MM.1S (cell line): ENCODE measurements around the gene AP1M1.

ENCODE experiments used
- DNase-seq: peaks from one replicate; pipeline ENCODE4 v3.0.0-alpha.2; 2015
- H2AFZ ChIP-seq: fragments of 300-600 bp; sonication (generic); 2 replicates; pipeline ENCODE4 v1.6.0; 2016; ENCODE audit warnings: antibody characterized with exemption, low read length
- H3F3A ChIP-seq: fragments of 300-600 bp; sonication (generic); 2 replicates; pipeline ENCODE4 v1.6.1; 2016; ENCODE audit warnings: mild to moderate bottlenecking, antibody characterized with exemption, low read length, moderate library complexity, mixed read lengths; ENCODE audit not compliant: insufficient read depth
- H3K27ac ChIP-seq: fragments of 300-600 bp; sonication (generic); 2 replicates; pipeline ENCODE4 v1.5.1; 2016; ENCODE audit warnings: mild to moderate bottlenecking, low read length
- H3K27me3 ChIP-seq: fragments of 300-600 bp; sonication (generic); replicated peaks from 2 replicates; pipeline ENCODE4 v1.6.0; 2016; ENCODE audit warnings: low read length; ENCODE audit not compliant: insufficient read depth
- H3K36me3 ChIP-seq: fragments of 300-600 bp; sonication (generic); replicated peaks from 2 replicates; pipeline ENCODE4 v1.6.1; 2016; ENCODE audit warnings: mild to moderate bottlenecking, low read length, mixed read lengths; ENCODE audit not compliant: insufficient read depth
- H3K4me1 ChIP-seq: fragments of 300-600 bp; sonication (generic); 2 replicates; pipeline ENCODE4 v1.6.1; 2016; ENCODE audit warnings: low read length, mixed read lengths
- H3K4me2 ChIP-seq: fragments of 300-600 bp; sonication (generic); 2 replicates; pipeline ENCODE4 v1.6.0; 2016; ENCODE audit warnings: low read depth, low read length
- H3K4me3 ChIP-seq: fragments of 300-600 bp; sonication (generic); 2 replicates; pipeline ENCODE4 v1.5.1; 2016; ENCODE audit warnings: low read length, mixed read lengths
- H3K79me2 ChIP-seq: fragments of 300-600 bp; sonication (generic); 2 replicates; pipeline ENCODE4 v1.6.1; 2016; ENCODE audit warnings: mixed run types, low read length, mixed read lengths
- H3K9ac ChIP-seq: fragments of 300-600 bp; sonication (generic); 2 replicates; pipeline ENCODE4 v1.6.1; 2016; ENCODE audit warnings: low read length, mixed read lengths
- H3K9me2 ChIP-seq: fragments of 300-600 bp; sonication (generic); replicated peaks from 2 replicates; pipeline ENCODE4 v1.6.1; 2016; ENCODE audit warnings: mild to moderate bottlenecking, low read length, mixed read lengths; ENCODE audit not compliant: insufficient read depth
- H3K9me3 ChIP-seq: fragments of 300-600 bp; sonication (generic); replicated peaks from 2 replicates; pipeline ENCODE4 v1.6.1; 2016; ENCODE audit warnings: mild to moderate bottlenecking, low read length, mixed read lengths; ENCODE audit not compliant: insufficient read depth
- H4K20me1 ChIP-seq: fragments of 300-600 bp; sonication (generic); 2 replicates; pipeline ENCODE4 v1.6.1; 2016; ENCODE audit warnings: mild to moderate bottlenecking, low read length, moderate library complexity, mixed read lengths; ENCODE audit not compliant: insufficient read depth
- CTCF ChIP-seq: fragments of 300-600 bp; sonication (generic); IDR thresholded peaks from 2 replicates; pipeline ENCODE4 v1.5.1; 2016; ENCODE audit warnings: antibody characterized with exemption, low read length, mixed read lengths
- EZH2 ChIP-seq: fragments of 300-600 bp; sonication (generic); optimal IDR thresholded peaks from 2 replicates; pipeline ENCODE3; 2017; ENCODE audit warnings: low read depth, mild to moderate bottlenecking, antibody characterized with exemption, low read length, mixed read lengths
- EZH2phosphoT487 ChIP-seq: fragments of 300-600 bp; sonication (generic); IDR thresholded peaks from 2 replicates; pipeline ENCODE4 v1.6.1; 2018; ENCODE audit warnings: antibody characterized with exemption, low read length

AP1M1 gene

GRCh38 chr19:16160943-16161560 is 36.7 kb upstream of the AP1M1 start:
- TF ChIP-seq EZH2 (no peak), EZH2phosphoT487 (no peak), CTCF (no peak)
- Histone ChIP-seq H2AFZ (no peak overlapping the region), H3F3A (peaks cover 56% of the 10 kb centered on the region), H3K9me2 (no peaks in the 10 kb centered on the region), H3K27me3 (no peaks in the 10 kb centered on the region), H4K20me1 (no peaks in the 10 kb centered on the region), H3K79me2 (peaks cover 10% of the 10 kb centered on the region), H3K4me2 (peak overlapping the region; percentile 5; the same call in 1 of the 2 replicates), H3K4me1 (peaks cover 23% of the 10 kb centered on the region), H3K36me3 (peaks cover 16% of the 10 kb centered on the region), H3K27ac (peak overlapping the region; percentile 52; the same call in 1 of the 2 replicates), H3K4me3 (no peak overlapping the region), H3K9ac (no peak overlapping the region), H3K9me3 (no peaks in the 10 kb centered on the region)
- no peak for DNase-seq

- H3K79me2 ChIP-seq, result peaks cover 3% of the 10 kb centered on the region; the same call in 1 of the 2 replicates
- H3K4me2 ChIP-seq, result no peak overlapping the region
- no peak for TF ChIP-seq EZH2phosphoT487
- TF ChIP-seq CTCF, result no peak
- no peak for TF ChIP-seq EZH2
- H3K9ac ChIP-seq, result no peak overlapping the region
- peaks cover 9% of the 10 kb centered on the region for H3K36me3 ChIP-seq
- no peak overlapping the region for H3K4me3 ChIP-seq
- H3K9me2 ChIP-seq, result no peaks in the 10 kb centered on the region
- no peak for DNase-seq
- peaks cover 48% of the 10 kb centered on the region for H3F3A ChIP-seq
- H3K4me1 ChIP-seq, result peaks cover 17% of the 10 kb centered on the region
- no peak overlapping the region for H2AFZ ChIP-seq
- H3K9me3 ChIP-seq, result no peaks in the 10 kb centered on the region
- peak overlapping the region; percentile 52; the same call in 1 of the 2 replicates for H3K27ac ChIP-seq
- no peaks in the 10 kb centered on the region for H3K27me3 ChIP-seq
- H4K20me1 ChIP-seq, result no peaks in the 10 kb centered on the region
These were observed 35.9 kb upstream of the AP1M1 start for GRCh38 chr19:16161840-16162239.

GRCh38 chr19:16164222-16164890 is 33.4 kb upstream of the AP1M1 start:
- no peak overlapping the region for H3K4me2 ChIP-seq
- no peaks in the 10 kb centered on the region for H4K20me1 ChIP-seq
- no peak overlapping the region for H2AFZ ChIP-seq
- no peak for DNase-seq
- H3K79me2 ChIP-seq, result no peaks in the 10 kb centered on the region
- H3K4me1 ChIP-seq, result peaks cover 25% of the 10 kb centered on the region
- no peaks in the 10 kb centered on the region for H3K9me2 ChIP-seq
- no peaks in the 10 kb centered on the region for H3K27me3 ChIP-seq
- no peak overlapping the region for H3K27ac ChIP-seq
- TF ChIP-seq EZH2phosphoT487 (no peak), EZH2 (no peak), CTCF (no peak)
- no peak overlapping the region for H3K4me3 ChIP-seq
- no peak overlapping the region for H3K9ac ChIP-seq
- peaks cover 25% of the 10 kb centered on the region for H3F3A ChIP-seq
- H3K36me3 ChIP-seq, result no peaks in the 10 kb centered on the region
- H3K9me3 ChIP-seq, result no peaks in the 10 kb centered on the region
